Measurements from ENCODE around the gene DBT.
A peak's percentile ranks its signal among the peaks of the same experiment; 100 is the strongest.
"Not testable (repeated sequence)": the region's sequence is repeated elsewhere in the genome, so short reads cannot be mapped to it uniquely, and the experiment has no call there.

DBT gene

GRCh38 chr1:100249537-100250257 is at the start of gene DBT:
Gene DBT (minus strand): TSS chr1:100249834. CDS start chr1:100249820, 14 bp downstream.
- peak; percentile 93 for DNase-seq

- DNase-seq = no peak
These were observed 48.9 kb upstream of the DBT start for GRCh38 chr1:100298512-100298911.

GRCh38 chr1:100296997-100297396 is 47.4 kb upstream of the DBT start:
- DNase-seq = not testable (repeated sequence)

- DNase-seq = no peak
These were observed 46.5 kb upstream of the DBT start for GRCh38 chr1:100296140-100296539.

- DNase-seq = no peak
These were observed 43.1 kb upstream of the DBT start for GRCh38 chr1:100292711-100293110.

GRCh38 chr1:100290291-100290690 is 40.7 kb upstream of the DBT start:
- no peak for DNase-seq

- DNase-seq = no peak
These were observed 37.5 kb upstream of the DBT start for GRCh38 chr1:100287162-100287561.

GRCh38 chr1:100284591-100284990 is 35.0 kb upstream of the DBT start:
- DNase-seq = no peak

GRCh38 chr1:100279954-100280682 is 30.5 kb upstream of the DBT start:
- no peak for DNase-seq

- no peak for DNase-seq
These were observed 29.8 kb upstream of the DBT start for GRCh38 chr1:100279358-100279923.

- DNase-seq = no peak
These were observed 28.2 kb upstream of the DBT start for GRCh38 chr1:100277866-100278265.

- DNase-seq = no peak
These were observed 18.6 kb upstream of the DBT start for GRCh38 chr1:100268202-100268601.

- no peak for DNase-seq
These were observed 17.6 kb upstream of the DBT start for GRCh38 chr1:100267284-100267683.

GRCh38 chr1:100266741-100267140 is 17.1 kb upstream of the DBT start:
- no peak for DNase-seq

GRCh38 chr1:100265931-100266740 is 16.5 kb upstream of the DBT start, which contains the start of gene RTCA:
Gene RTCA (plus strand): TSS chr1:100266216. CDS start chr1:100266376, 160 bp downstream.
- peak; percentile 92 for DNase-seq

GRCh38 chr1:100265562-100265930 is 15.9 kb upstream of the DBT start:
- DNase-seq = no peak

- DNase-seq = not testable (repeated sequence)
These were observed 14.4 kb upstream of the DBT start for GRCh38 chr1:100264081-100264480.

- DNase-seq = no peak
These were observed 12.1 kb upstream of the DBT start for GRCh38 chr1:100261686-100262085.

- DNase-seq = not testable (repeated sequence)
These were observed 8.8 kb upstream of the DBT start for GRCh38 chr1:100258427-100258826.

GRCh38 chr1:100256273-100256672 is 6.6 kb upstream of the DBT start:
- DNase-seq = not testable (repeated sequence)

- DNase-seq = no peak
These were observed 3.9 kb upstream of the DBT start for GRCh38 chr1:100253552-100253951.

- no peak for DNase-seq
These were observed 3.3 kb upstream of the DBT start for GRCh38 chr1:100252901-100253300.

GRCh38 chr1:100250807-100251206 is 1.2 kb upstream of the DBT start:
- DNase-seq = no peak
